Stimulated activated CD4-positive, alpha-beta T cell treated with anti-CD3 and anti-CD28 coated beads, Interleukin-12 subunit alpha, Interleukin-12 subunit beta, amount 100 ng/mL, for 4 hours (primary cell): ENCODE measurements around the gene ZBTB7C.

Experiments used
- DNase-seq: peaks from one replicate; pipeline ENCODE4 v3.0.0-alpha.2; 2020

Gene ZBTB7C

DNA sequence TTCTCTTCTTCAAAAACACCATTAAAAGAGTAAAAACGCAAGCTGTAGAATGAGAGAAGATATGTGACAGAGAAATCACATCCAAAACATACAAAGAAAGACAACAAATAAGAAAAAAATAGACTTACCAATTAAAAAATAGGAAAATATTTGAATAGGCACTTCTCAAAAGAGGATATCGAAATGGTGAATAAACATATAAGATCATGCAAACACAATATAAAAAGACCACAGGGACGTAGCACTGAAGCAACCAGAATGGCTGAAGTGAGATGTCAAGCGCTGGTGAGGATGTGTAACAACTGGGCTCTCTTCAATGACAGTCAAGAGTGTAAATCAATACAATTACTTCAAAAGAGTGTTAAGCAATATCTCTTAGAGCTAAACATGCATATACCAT, 202.3 kb downstream of the ZBTB7C start:
- no peak for DNase-seq

DNA sequence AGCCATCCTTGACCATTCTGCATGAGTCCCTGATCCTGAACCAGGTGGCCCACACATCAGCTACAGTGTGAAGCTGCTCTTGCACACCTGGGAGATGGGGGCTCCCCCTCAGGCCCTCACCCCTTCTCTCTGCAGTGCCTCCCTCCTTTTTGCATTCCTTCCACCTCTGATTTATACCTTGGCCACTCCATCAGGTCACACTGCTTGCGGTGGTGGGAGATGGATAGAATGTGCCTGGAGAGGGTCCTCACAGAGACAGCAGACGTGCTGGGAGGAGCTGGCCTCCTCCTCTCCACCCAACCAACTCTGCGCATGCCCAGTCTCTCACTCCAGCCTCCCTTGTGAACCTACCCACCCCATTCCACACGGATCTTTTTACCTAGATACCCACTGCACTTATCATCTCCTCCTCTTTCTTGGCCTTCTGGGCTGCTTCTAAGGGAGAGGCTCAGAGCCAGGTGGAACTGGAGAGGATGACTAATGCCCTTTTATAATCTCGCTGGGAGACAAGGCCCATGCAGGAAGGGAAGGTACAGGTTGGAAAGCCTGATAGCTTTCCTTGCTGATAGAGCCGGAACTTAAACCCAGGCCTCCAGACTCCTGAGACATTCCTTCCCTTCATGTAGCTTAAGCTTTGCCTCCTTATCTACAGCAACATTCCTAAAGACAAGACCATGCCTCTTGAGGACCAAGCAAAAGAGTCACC, 205.1 kb downstream of the ZBTB7C start:
- DNase-seq, result no peak

- DNase-seq, result no peak
Observed at GRCh38 chr18:48203288-48203945, 205.8 kb downstream of the ZBTB7C start.

- DNase-seq, result no peak
Observed at GRCh38 chr18:48202350-48203260, 206.6 kb downstream of the ZBTB7C start.

GRCh38 chr18:48202006-48202348, 207.2 kb downstream of the ZBTB7C start:
- DNase-seq, result no peak

DNA sequence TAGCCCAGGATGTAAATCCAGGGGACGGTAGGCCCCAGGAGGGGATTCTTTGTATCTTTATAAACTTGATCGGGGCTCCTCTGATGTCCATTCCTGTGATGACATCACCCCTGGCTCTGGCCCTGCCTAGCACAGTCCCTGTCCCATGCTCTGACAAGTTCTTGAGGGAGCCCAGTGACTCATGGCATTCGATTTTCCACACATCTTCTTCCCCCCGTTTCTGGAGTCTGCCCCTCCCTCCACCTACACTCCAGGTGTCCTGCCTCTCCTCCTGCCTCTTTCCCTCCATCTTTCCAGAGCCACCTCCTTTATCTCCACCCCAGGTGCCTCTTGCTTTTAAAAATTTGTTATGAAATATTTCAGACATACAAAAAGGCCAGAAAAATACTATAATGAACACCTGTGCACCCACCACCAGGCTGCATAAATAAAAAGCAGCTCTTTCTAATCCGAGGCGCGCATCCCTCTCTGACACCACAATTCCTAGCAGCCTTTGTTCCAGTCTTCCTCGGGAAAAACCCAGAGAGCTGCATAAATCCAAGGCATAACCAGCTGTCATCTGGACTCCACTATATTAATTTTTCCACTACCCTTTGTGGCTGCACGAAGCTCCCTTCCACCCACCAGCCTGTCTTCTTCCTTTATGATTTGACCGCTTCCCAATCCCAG, 207.7 kb downstream of the ZBTB7C start:
- no peak for DNase-seq

DNA sequence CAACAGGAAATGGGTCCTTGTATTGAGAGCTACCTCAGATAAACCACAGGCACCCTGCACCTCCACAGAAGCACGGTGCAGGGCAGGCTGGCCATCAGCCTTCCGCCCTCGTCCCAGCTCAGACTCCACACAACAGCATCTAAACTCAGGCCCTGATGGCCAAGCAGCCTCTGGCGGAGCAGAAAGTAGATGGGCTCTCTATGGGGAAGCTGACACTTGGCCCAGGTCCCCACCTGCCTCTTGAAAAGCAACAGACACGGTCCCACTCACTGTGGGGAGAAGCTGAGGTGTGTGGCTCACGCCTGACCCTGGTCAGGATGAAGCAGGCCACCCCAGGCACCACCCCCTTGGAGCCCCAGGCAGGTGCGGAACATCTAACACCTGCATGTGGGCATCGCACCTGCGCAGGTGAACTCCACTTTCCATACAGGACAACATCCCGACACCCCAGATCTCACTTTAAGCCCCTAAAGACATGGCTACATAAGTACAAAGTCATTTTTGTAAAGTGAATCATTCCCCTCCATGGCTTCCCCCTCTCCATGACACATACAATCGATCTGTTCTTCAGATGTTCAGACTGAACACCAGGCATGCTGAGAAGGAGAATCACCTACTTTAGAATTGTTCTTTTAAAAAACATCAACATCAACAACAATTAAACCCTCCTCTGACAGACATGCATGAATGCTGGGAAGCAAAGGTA, 208.4 kb downstream of the ZBTB7C start:
- no peak for DNase-seq

DNA sequence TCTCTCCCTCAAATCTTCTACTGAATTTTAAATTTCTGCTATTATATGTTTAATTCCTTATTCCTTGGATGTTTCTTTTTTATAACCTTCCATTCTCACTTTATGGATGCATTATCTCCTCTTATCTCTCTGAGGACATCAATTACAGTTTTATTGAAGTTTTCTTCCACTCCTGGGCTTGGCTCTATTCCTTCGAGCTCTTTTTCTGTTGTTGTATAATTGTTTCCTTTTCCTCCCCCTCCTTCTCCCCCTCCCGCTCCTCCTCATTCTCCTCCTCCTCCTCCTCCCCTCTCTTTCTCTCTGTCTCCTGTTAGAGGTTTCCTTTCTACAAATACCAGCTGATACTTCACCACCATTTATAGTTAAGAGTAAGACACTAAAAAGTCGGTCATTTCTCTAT, 209.8 kb downstream of the ZBTB7C start:
- DNase-seq, result no peak

DNA sequence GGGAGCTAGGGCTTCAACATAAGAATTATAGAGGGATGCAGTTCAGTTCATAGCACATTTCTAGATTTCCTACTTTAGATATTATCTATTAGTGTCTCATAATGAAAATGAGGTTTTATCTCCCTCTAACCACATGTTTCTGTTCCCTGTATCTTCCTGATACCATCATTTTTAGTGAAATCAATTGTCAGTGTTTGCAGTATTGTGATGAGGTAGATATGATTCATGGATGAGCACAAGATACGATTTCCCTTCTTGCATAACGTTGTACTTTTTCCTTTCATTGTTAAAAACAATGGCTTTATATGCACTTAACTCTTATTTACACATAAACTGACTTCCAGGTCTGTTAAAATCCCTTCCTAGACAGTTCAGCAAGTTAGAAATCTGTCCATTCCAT, 211.4 kb downstream of the ZBTB7C start:
- DNase-seq, result no peak

DNA sequence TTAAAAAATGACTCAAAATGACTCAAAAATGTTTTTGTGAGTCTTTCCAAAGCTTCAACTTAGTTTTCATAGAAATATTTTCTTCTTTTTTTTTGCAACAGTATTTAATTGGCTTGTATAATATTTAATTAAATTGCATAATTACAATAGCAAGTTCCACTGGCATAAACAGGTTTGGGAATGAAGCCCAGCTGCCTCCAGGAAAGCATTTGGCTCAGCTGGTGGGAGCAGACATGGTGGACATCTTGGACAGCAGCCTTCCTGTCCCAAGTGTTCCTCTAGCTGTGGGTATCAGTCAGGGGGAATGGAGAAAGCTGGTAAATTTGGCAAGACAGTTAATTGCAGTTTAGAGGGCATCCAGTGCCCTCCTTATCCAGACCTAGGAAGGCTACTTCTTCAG, 213.4 kb downstream of the ZBTB7C start:
- no peak for DNase-seq

GRCh38 chr18:48194591-48195181, 214.5 kb downstream of the ZBTB7C start:
- no peak for DNase-seq

DNA sequence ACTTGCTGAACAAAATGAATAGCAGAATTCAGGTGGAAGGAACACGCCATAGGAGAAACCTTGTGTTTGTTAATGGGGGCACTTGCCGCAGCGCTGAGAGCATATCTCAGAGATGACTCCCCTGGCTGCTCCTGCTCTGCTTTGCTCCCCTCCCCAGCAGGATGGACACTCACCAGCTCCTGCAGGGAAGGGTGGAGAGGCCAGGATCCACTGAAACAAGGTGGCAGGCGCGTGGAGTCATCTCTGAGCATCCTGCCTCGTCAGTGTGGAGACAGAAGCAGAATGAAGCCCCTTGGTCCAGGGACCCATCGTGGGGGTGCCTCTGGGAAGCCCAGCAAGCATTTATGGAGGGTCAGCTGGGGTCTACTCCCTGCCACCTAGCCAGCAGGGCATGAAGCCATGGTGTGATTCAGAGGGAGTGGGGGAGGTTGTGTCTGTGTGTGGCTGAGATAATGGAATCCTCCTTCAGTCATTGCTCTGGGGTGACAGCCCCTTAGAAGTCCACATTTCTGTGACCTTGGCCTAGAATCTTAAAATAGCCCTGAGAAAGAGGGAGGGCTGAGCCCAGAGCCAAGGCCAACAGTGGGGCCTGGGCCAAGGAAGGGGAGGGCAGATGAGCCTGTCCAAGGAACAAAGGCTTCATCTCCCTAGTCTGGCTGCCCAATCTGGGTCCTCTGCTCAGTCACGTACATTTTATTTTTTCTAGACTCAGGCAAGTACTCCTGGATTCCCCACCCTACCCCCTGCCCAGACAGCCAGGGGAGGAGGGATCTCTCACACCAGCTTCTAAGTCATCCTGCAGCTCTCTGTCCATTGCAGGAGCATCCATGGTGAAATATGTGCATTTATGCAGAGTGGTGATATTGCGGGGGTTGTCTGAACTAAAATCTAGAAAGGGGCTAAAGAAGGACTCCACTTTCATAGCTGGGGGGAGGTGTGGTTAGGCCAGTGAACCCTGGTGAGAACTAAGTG, 215.4 kb downstream of the ZBTB7C start:
- DNase-seq, result no peak

DNA sequence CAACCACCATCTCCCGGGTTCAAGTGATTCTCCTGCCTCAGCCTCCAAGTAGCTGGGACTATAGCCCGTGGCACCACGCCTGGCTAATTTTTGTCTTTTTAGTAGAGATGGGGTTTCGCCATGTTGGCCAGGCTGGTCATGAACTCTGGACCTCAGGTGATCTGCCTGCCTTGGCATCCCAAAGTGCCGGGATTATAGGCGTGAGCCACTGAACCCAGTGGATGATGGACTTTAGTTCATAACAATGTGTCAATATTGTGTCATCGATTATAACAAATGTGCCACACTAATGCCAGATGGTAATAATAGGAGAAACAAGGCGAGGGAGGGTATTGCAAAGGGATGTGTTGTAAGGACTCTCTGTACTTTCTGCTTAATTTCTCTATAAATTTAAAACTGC, 216.6 kb downstream of the ZBTB7C start:
- DNase-seq, result no peak

- no peak for DNase-seq
Observed at GRCh38 chr18:48191494-48191893, 217.7 kb downstream of the ZBTB7C start.

GRCh38 chr18:48190994-48191393, 218.2 kb downstream of the ZBTB7C start:
- DNase-seq, result no peak

DNA sequence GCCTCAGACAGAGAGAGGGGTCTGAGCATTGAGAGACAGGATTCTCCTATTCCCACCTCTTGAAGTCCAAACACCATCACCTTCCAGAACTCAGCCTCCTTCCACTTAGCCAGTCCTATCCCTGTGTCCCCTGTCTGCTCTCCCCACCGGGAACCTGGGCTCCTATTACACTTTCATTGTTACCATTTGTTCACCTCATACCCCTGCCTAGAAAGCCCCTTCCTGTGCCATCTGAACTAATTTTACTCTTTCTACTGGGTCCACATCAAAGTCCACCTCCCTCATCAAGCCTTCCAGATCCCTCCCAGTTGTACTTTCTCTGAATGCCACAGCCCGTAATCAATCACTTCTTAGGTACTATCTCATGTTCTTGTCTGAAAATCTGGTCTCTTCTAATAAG, 220.6 kb downstream of the ZBTB7C start:
- no peak for DNase-seq

DNA sequence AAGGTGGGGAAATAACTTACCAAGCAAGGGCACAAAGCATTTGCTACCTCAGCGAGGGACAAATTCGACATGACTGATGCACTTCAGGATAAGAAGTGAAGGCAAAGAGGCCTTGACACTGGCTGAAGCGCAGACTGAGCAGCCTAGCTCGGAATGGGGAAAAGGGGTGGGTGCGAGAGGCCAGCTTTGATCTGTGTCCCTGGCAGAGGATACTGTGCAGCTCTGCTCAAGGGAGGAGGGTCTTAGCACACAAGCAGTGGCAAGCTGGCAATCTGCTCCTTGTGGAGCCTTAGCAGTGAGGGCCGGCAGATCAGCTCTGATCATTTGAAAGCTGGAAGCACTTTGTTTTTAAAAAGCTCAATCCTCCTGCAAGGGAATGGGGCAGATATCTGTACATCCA, 222.3 kb downstream of the ZBTB7C start:
- DNase-seq, result no peak

GRCh38 chr18:48186131-48186766, 222.9 kb downstream of the ZBTB7C start:
- no peak for DNase-seq

DNA sequence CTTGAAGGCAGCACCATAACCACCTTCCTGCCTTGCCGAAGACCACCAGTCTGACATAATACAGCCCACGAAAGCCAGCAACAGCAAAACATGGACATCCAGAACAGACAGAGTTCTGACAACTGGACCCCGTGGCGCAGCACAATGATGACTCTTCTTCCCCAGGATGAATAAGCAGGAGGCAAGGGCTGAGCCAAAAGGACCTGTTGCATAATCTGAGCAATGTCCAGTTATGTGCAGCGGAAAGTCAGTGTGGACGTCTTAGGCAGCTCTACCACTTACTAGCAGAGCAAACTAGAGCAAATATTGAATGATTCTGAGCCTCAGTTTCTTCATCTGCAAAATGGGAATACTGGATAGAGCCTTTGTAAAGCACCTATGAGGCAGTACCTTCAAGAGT, 225.1 kb downstream of the ZBTB7C start:
- no peak for DNase-seq

- no peak for DNase-seq
Observed at GRCh38 chr18:48183613-48184012, 225.6 kb downstream of the ZBTB7C start.

- no peak for DNase-seq
Observed at GRCh38 chr18:48182779-48183178, 226.4 kb downstream of the ZBTB7C start.
